HG02763 (cell line): ENCODE measurements around the gene CTNNBL1.

Experiments
- ATAC-seq: cut with Tn5 transposase; IDR thresholded peaks from one replicate; pipeline ENCODE4 v1.9.1; 2021; ENCODE audit warnings: mild to moderate bottlenecking, moderate library complexity; ENCODE audit not compliant: unreplicated experiment

Gene CTNNBL1

GRCh38 chr20:37775200-37775599 lies 81.4 kb downstream of the CTNNBL1 start:
- no peak for ATAC-seq

GRCh38 chr20:37776049-37776448 lies 82.2 kb downstream of the CTNNBL1 start:
- ATAC-seq: no peak

- ATAC-seq: no peak
Observed at GRCh38 chr20:37776526-37776925, 82.7 kb downstream of the CTNNBL1 start.

GRCh38 chr20:37777012-37777950 lies 83.5 kb downstream of the CTNNBL1 start:
- no peak for ATAC-seq

- no peak for ATAC-seq
Observed at GRCh38 chr20:37777988-37778659, 84.3 kb downstream of the CTNNBL1 start.

- no peak for ATAC-seq
Observed at GRCh38 chr20:37781626-37782025, 87.8 kb downstream of the CTNNBL1 start.

GRCh38 chr20:37786043-37786442 lies 92.2 kb downstream of the CTNNBL1 start:
- ATAC-seq: no peak

- no peak for ATAC-seq
Observed at GRCh38 chr20:37789408-37789807, 95.6 kb downstream of the CTNNBL1 start.

- no peak for ATAC-seq
Observed at GRCh38 chr20:37790900-37791299, 97.1 kb downstream of the CTNNBL1 start.

GRCh38 chr20:37796121-37796520 lies 102.3 kb downstream of the CTNNBL1 start:
- no peak for ATAC-seq

- no peak for ATAC-seq
Observed at GRCh38 chr20:37796733-37797132, 102.9 kb downstream of the CTNNBL1 start.

- no peak for ATAC-seq
Observed at GRCh38 chr20:37797669-37798175, 103.9 kb downstream of the CTNNBL1 start.

- no peak for ATAC-seq
Observed at GRCh38 chr20:37798312-37798711, 104.5 kb downstream of the CTNNBL1 start.

GRCh38 chr20:37800618-37801017 lies 106.8 kb downstream of the CTNNBL1 start:
- no peak for ATAC-seq

GRCh38 chr20:37801921-37802320 lies 108.1 kb downstream of the CTNNBL1 start:
- no peak for ATAC-seq

GRCh38 chr20:37803438-37804307 lies 109.8 kb downstream of the CTNNBL1 start:
- peak; percentile 48 for ATAC-seq

- peak; percentile 60 for ATAC-seq
Observed at GRCh38 chr20:37804584-37805566, 111.0 kb downstream of the CTNNBL1 start.

- no peak for ATAC-seq
Observed at GRCh38 chr20:37807471-37808232, 113.8 kb downstream of the CTNNBL1 start.
